ENCODE results near the gene C1orf174.

C1orf174 gene

DNA sequence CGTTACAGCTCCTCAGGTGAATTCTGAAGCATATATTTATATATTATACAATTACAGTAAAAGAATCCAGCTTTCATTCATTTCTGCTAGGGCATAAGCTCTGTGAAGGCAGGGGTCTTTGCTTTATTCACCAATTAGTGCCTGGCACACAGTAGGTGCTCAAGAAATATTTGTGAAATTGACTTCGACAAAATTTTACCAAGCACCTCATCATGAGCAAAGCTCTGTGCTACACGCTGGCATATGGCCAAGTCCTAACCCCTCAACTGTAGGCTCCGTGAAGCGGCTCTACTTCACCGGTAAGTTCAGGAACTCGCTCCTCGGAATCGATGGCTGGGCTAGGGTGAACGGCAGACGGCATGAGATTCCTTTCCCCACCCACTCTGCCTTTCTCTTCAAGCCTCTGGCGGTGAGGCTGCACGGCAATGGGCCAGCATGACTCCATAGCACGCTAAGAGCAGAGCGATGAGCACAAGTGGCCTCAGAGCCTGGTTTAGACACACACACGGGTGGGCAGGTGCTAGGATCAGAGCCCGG, 8.7 kb downstream of the C1orf174 start (continued):
- TF ChIP-seq, protein P1, sequence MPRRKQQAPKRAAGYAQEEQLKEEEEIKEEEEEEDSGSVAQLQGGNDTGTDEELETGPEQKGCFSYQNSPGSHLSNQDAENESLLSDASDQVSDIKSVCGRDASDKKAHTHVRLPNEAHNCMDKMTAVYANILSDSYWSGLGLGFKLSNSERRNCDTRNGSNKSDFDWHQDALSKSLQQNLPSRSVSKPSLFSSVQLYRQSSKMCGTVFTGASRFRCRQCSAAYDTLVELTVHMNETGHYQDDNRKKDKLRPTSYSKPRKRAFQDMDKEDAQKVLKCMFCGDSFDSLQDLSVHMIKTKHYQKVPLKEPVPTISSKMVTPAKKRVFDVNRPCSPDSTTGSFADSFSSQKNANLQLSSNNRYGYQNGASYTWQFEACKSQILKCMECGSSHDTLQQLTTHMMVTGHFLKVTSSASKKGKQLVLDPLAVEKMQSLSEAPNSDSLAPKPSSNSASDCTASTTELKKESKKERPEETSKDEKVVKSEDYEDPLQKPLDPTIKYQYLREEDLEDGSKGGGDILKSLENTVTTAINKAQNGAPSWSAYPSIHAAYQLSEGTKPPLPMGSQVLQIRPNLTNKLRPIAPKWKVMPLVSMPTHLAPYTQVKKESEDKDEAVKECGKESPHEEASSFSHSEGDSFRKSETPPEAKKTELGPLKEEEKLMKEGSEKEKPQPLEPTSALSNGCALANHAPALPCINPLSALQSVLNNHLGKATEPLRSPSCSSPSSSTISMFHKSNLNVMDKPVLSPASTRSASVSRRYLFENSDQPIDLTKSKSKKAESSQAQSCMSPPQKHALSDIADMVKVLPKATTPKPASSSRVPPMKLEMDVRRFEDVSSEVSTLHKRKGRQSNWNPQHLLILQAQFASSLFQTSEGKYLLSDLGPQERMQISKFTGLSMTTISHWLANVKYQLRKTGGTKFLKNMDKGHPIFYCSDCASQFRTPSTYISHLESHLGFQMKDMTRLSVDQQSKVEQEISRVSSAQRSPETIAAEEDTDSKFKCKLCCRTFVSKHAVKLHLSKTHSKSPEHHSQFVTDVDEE (CRISPR knock-in tag; IDR thresholded peaks at IDR 0.05), result no peak
- TF ChIP-seq TCF4 (CRISPR knock-in tag; IDR thresholded peaks at IDR 0.05; ENCODE audit: borderline replicate concordance), result no peak

DNA sequence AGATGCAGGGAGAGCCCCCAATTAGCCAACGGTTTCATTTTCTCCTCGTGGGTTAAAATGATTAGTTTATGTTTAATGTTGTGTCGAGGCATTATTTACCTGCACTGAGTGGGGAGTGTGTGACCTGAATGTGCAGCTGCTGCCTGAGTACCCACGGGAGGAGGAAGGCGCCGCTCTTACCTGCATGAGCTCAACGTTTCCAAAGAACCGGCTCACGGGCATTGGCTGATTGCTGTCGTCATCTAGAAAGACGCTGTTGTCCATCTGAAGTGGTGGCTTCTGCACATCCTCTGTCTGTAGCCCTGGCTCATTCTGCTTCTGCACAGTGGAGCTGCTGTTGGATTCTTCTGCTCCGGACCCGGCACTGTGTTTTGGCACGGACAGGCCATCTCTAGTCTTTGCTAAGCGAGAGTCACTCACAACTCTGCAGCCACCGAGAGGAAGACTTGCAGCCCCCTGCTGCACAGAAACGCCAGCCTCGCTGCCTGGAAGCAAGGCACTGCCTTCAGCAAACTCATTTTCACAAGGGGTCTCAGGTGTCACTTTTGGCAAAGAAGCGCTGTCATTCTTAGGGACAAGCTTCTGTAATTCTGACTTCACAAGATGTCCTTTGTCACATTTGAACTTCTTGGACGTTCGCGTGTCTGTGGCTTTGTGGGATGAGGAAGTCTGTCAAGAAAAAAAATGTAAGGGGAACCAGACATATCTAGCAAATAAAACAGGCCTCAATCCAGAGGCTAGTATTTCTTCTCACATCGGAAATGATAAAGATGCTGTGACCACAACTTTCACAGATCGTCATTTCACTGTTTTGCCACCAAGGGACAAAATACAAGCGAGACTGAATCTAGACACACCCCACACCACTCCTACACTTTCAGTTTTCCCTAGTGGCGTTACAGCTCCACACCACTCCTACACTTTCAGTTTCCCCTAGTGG, 9.4 kb downstream of the C1orf174 start:
- TF ChIP-seq, protein P1 (CRISPR knock-in tag; IDR thresholded peaks at IDR 0.05), result no peak
- no peak for TF ChIP-seq ZNF8 (CRISPR knock-in tag; IDR thresholded peaks at IDR 0.05)
- TF ChIP-seq ZFP3 (CRISPR knock-in tag; IDR thresholded peaks at IDR 0.05), result no peak
- no peak for TF ChIP-seq ZFP30 (CRISPR knock-in tag; IDR thresholded peaks at IDR 0.05)
- no peak for TF ChIP-seq ESRRG (CRISPR knock-in tag; IDR thresholded peaks at IDR 0.05)
- TF ChIP-seq TOX (CRISPR knock-in tag; IDR thresholded peaks at IDR 0.05; ENCODE audit: borderline replicate concordance), result no peak
- no peak for TF ChIP-seq BACH2 (CRISPR knock-in tag; IDR thresholded peaks at IDR 0.05; ENCODE audit: borderline replicate concordance)
- no peak for TF ChIP-seq ARNTL (CRISPR knock-in tag; IDR thresholded peaks at IDR 0.05; ENCODE audit: borderline replicate concordance, low read depth)
- no peak for TF ChIP-seq GLIS3 (CRISPR knock-in tag; IDR thresholded peaks at IDR 0.05)
- TF ChIP-seq CSDC2 (CRISPR knock-in tag; IDR thresholded peaks at IDR 0.05), result no peak
- TF ChIP-seq ZC3H10 (CRISPR knock-in tag; IDR thresholded peaks at IDR 0.05), result no peak
- no peak for TF ChIP-seq OSR1 (CRISPR knock-in tag; IDR thresholded peaks at IDR 0.05)
- TF ChIP-seq, protein P2, sequence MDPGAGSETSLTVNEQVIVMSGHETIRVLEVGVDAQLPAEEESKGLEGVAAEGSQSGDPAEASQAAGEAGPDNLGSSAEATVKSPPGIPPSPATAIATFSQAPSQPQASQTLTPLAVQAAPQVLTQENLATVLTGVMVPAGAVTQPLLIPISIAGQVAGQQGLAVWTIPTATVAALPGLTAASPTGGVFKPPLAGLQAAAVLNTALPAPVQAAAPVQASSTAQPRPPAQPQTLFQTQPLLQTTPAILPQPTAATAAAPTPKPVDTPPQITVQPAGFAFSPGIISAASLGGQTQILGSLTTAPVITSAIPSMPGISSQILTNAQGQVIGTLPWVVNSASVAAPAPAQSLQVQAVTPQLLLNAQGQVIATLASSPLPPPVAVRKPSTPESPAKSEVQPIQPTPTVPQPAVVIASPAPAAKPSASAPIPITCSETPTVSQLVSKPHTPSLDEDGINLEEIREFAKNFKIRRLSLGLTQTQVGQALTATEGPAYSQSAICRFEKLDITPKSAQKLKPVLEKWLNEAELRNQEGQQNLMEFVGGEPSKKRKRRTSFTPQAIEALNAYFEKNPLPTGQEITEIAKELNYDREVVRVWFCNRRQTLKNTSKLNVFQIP (CRISPR knock-in tag; IDR thresholded peaks at IDR 0.05; ENCODE audit: borderline replicate concordance, low read depth), result no peak
- no peak for TF ChIP-seq PPARA (CRISPR knock-in tag; IDR thresholded peaks at IDR 0.05; ENCODE audit: borderline replicate concordance)
- TF ChIP-seq RARB (CRISPR knock-in tag; IDR thresholded peaks at IDR 0.05), result no peak
- no peak for TF ChIP-seq ISL1 (CRISPR knock-in tag; IDR thresholded peaks at IDR 0.05)
- TF ChIP-seq, protein P3, sequence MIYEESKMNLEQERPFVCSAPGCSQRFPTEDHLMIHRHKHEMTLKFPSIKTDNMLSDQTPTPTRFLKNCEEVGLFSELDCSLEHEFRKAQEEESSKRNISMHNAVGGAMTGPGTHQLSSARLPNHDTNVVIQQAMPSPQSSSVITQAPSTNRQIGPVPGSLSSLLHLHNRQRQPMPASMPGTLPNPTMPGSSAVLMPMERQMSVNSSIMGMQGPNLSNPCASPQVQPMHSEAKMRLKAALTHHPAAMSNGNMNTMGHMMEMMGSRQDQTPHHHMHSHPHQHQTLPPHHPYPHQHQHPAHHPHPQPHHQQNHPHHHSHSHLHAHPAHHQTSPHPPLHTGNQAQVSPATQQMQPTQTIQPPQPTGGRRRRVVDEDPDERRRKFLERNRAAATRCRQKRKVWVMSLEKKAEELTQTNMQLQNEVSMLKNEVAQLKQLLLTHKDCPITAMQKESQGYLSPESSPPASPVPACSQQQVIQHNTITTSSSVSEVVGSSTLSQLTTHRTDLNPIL (CRISPR knock-in tag; IDR thresholded peaks at IDR 0.05; ENCODE audit: low read depth), result no peak
- TF ChIP-seq, protein P4, sequence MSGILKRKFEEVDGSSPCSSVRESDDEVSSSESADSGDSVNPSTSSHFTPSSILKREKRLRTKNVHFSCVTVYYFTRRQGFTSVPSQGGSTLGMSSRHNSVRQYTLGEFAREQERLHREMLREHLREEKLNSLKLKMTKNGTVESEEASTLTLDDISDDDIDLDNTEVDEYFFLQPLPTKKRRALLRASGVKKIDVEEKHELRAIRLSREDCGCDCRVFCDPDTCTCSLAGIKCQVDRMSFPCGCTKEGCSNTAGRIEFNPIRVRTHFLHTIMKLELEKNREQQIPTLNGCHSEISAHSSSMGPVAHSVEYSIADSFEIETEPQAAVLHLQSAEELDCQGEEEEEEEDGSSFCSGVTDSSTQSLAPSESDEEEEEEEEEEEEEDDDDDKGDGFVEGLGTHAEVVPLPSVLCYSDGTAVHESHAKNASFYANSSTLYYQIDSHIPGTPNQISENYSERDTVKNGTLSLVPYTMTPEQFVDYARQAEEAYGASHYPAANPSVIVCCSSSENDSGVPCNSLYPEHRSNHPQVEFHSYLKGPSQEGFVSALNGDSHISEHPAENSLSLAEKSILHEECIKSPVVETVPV (CRISPR knock-in tag; IDR thresholded peaks at IDR 0.05), result no peak
- ATAC-seq, result no peak
